BLaER1 treated with 17β-estradiol and CSF1 and Interleukin-3, amounts not matched to agents 10 nM and 100 nM (cell line): ENCODE data around the gene TSEN34.
"Not testable (repeated sequence)": the region's sequence is repeated elsewhere in the genome, so short reads cannot be mapped to it uniquely, and the experiment has no call there.

Experiments used
- H3K27ac ChIP-seq, 11 experiments: shearing (Covaris generic); formaldehyde crosslinking; 2 replicates each; pipeline ENCODE4 v1.8.1; 2022
- H3K27me3 ChIP-seq, 11 experiments: shearing (Covaris generic); formaldehyde crosslinking; 2 replicates each; pipeline ENCODE4 v1.8.1; 2022
- H3K36me3 ChIP-seq, 11 experiments: shearing (Covaris generic); formaldehyde crosslinking; 2 replicates each; pipeline ENCODE4 v1.8.1; 2022
- H3K4me1 ChIP-seq, 10 experiments: shearing (Covaris generic); formaldehyde crosslinking; 2 replicates each; pipeline ENCODE4 v1.8.1; 2022
- H3K4me2 ChIP-seq, 11 experiments: shearing (Covaris generic); formaldehyde crosslinking; 2 replicates each; pipeline ENCODE4 v1.8.1; 2022
- H3K4me3 ChIP-seq, 10 experiments: shearing (Covaris generic); formaldehyde crosslinking; 2 replicates each; pipeline ENCODE4 v1.8.1; 2022
- H3K9ac ChIP-seq, 11 experiments: shearing (Covaris generic); formaldehyde crosslinking; 2 replicates each; pipeline ENCODE4 v1.8.1; 2022
- H3K9me3 ChIP-seq, 11 experiments: shearing (Covaris generic); formaldehyde crosslinking; replicated peaks in 1 of 11; 2 replicates each; pipeline ENCODE4 v1.8.1; 2022
- H4K20me1 ChIP-seq, 11 experiments: shearing (Covaris generic); formaldehyde crosslinking; 2 replicates each; pipeline ENCODE4 v1.8.1; 2022
- Cebpa-rat ChIP-seq, 11 experiments: shearing (Covaris generic); IDR thresholded peaks; 2 replicates each; pipeline ENCODE4 v1.8.1; 2022

The TSEN34 gene

DNA sequence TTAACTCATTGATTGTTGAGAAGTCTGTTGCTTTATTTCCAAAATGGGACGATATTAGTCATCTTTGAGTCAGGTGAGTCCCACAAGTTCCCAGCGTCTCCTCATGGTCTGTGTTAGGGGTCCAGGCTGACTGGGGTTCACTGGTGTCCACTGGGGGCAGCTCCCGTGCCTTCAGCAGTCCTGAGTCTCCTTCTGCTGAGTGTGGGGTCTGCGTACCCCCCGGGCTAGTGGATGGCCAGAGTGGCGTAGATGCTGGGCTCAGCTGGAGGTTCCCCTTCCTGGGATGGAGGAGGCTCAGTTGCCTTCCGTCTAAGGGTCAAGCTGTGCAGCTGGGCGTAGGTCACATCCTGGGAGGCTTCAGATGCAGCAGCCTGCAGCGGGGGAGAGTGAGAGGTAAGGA, 25.8 kb downstream of the TSEN34 start:
- no peak for TF ChIP-seq Cebpa-rat (IDR thresholded peaks at IDR 0.05)
- H3K4me2 ChIP-seq, result 0 out of 22 replicates have a peak overlapping the region, but pooled peaks of 2 of the 11 experiments have one; percentile 11 to 42
- no peak overlapping the region for H3K4me3 ChIP-seq
- peaks cover 0 to 44% (median 8%) of the 10 kb centered on the region in 10 experiments; a peak in 13 of 20 replicates for H3K4me1 ChIP-seq
- peaks cover 43 to 69% (median 58%) of the 10 kb centered on the region in 11 experiments for H3K36me3 ChIP-seq
- peaks cover 0 to 15% (median 0%) of the 10 kb centered on the region in 11 experiments; a peak in 6 of 22 replicates for H3K9me3 ChIP-seq
- peaks cover 0 to 55% (median 22%) of the 10 kb centered on the region in 11 experiments; a peak in 9 of 22 replicates for H4K20me1 ChIP-seq
- H3K27ac ChIP-seq, result no peak overlapping the region
- H3K9ac ChIP-seq, result 0 out of 22 replicates have a peak overlapping the region, but pooled peaks of 1 of the 11 experiments have one; percentile 42
- no peaks in the 10 kb centered on the region for H3K27me3 ChIP-seq

DNA sequence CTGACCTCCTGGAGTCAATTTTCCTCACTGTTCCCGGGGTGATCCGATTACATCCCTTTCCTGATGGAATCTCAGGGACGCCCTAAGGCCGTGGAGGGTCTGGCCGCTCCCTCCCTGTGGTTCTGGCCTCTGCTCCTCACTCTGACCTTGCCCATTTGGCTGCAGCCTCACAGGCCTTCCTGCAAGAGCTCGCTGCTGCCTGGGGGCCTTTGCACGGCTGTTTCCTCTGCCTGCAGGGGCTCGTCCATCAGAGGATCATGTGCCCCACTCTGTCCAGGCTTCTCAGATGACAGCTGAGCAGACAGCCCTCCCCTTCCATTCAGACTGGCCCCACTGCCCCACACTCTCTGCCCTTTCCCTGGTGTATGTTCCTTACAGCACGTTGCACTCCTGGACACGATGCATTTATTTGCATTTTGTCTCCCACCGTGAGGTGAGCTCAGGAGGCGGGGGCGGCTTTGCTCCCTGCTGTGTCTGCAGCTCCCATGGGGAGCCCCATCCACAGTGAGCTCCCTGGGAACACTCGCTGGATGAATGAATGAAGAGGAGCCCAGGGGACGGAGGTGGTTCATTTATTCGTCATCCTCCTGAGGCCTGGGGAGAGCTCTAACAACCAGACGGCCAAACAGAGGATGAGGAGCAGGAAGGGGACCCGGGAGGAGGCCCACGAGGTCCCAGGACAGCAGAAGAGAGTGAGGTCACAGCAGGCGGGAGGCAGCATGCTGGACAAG, 26.6 kb downstream of the TSEN34 start:
- Histone ChIP-seq H3K4me1 (peaks cover 3 to 44% (median 10%) of the 10 kb centered on the region in 10 experiments), H3K9ac (peak overlapping the region in 2 of 11 experiments; percentile 79 to 81; a peak in 3 of 22 replicates), H3K36me3 (peaks cover 40 to 61% (median 50%) of the 10 kb centered on the region in 11 experiments), H3K4me2 (peak overlapping the region in 2 of 11 experiments; percentile 89 to 94; a peak in 4 of 22 replicates), H3K9me3 (peaks cover 0 to 15% (median 0%) of the 10 kb centered on the region in 11 experiments; a peak in 6 of 22 replicates), H4K20me1 (peaks cover 0 to 47% (median 22%) of the 10 kb centered on the region in 11 experiments; a peak in 9 of 22 replicates), H3K4me3 (peak overlapping the region in 2 of 10 experiments; percentile 44 to 51; a peak in 1 of 20 replicates)
- not testable (repeated sequence) for H3K27ac ChIP-seq, H3K27me3 ChIP-seq

DNA sequence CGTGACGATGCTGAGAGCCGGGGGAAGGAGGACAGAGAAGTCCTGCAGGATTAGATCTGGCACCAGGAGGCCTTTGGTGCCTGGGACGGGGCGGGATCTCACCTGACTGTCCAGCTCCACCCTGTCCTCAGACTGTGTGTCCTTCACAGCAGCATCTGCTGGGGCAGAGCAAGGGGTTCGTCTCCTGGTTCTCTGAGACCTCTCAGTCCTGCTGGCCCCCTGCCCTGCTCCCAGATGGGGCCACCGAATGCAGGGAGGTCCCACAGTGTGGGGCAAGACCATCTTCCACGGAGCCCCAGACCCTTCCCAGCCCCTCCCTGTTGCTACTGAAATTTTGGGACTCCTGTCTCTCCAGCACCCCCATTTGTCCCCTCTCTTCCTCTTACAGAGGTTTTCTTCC, 27.2 kb downstream of the TSEN34 start:
- Histone ChIP-seq H3K4me3 (peak overlapping the region in 3 of 10 experiments; percentile 26 to 51 (median 44); a peak in 3 of 20 replicates), H3K9ac (peak overlapping the region in 3 of 11 experiments; percentile 21 to 81 (median 79); a peak in 4 of 22 replicates), H3K27ac (peak overlapping the region in 2 of 11 experiments; percentile 13 to 50; a peak in 2 of 22 replicates), H3K9me3 (peaks cover 0 to 15% (median 0%) of the 10 kb centered on the region in 11 experiments; a peak in 6 of 22 replicates), H3K27me3 (no peaks in the 10 kb centered on the region), H4K20me1 (peaks cover 0 to 44% (median 22%) of the 10 kb centered on the region in 11 experiments; a peak in 9 of 22 replicates), H3K4me2 (peak overlapping the region in 3 of 11 experiments; percentile 61 to 94 (median 89); a peak in 6 of 22 replicates), H3K36me3 (peaks cover 34 to 55% (median 45%) of the 10 kb centered on the region in 11 experiments), H3K4me1 (peaks cover 9 to 47% (median 14%) of the 10 kb centered on the region in 10 experiments)
- TF ChIP-seq Cebpa-rat (IDR thresholded peaks at IDR 0.05), result no peak

DNA sequence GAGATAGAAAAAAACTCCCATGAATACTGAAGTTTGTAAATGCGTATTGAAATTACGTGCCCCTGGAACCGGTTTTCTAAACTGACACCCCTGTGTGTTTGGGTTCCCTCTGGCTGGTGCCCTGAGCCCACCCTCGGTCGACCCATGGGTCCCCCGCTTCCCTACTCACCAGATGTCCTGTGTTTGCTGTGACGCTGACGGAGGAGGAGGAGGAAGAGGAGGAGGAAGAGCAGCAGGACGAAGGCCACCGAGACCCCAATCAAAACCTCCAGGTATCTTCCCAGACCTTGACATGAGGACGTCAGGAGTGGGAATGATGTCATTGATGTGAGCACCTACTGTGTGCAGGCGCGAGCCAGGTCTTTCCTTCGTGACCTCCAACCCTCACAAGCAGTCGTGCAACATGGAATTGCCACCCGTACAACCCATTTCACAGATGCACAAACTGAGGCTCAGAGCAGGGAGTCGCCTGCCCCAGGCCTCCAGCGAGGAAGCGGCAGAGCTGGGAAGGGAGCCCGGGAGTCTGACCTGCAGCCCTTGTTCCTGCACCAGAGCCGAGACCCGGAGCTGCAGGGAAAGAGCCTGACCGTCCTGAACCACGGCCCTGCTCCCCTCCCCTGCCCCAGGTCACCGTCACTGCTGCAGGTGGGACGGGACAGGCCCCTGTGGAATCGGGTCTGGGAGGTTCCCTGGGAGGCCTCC, 28.0 kb downstream of the TSEN34 start:
- Histone ChIP-seq H3K4me1 (peaks cover 13 to 56% (median 22%) of the 10 kb centered on the region in 10 experiments), H4K20me1 (peaks cover 0 to 44% (median 22%) of the 10 kb centered on the region in 11 experiments; a peak in 9 of 22 replicates), H3K4me2 (peak overlapping the region in 3 of 11 experiments; percentile 61 to 94 (median 89); a peak in 6 of 22 replicates), H3K9ac (peak overlapping the region in 4 of 11 experiments; percentile 10 to 81 (median 50); a peak in 5 of 22 replicates), H3K4me3 (peak overlapping the region in 3 of 10 experiments; percentile 26 to 51 (median 44); a peak in 5 of 20 replicates), H3K9me3 (peaks cover 0 to 7% (median 0%) of the 10 kb centered on the region in 11 experiments; a peak in 6 of 22 replicates), H3K36me3 (peaks cover 28 to 49% (median 43%) of the 10 kb centered on the region in 11 experiments), H3K27ac (peak overlapping the region in 2 of 11 experiments; percentile 48 to 60; a peak in 2 of 22 replicates), H3K27me3 (no peaks in the 10 kb centered on the region)
- no peak for TF ChIP-seq Cebpa-rat (IDR thresholded peaks at IDR 0.05)

DNA sequence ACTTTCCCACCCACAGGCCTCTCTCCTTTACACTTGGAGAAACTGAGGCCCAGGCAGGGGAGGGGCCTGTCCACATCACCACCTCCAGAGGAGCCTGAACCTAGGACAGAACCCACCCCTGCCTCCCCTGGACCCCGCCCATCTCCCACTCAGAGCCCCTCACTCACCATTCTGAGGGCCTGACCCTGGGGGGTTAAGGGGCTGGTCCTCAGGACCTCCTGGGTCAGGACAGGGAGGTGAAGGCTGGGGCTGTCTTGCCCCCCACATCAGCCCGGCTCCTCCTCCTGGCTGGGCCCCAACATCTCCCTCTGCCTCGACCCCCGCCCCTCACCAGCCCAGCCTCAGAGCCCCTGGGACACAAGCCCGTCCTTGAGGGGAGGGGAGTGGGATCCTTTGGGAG, 28.6 kb downstream of the TSEN34 start:
- Histone ChIP-seq H3K4me1 (peaks cover 13 to 58% (median 22%) of the 10 kb centered on the region in 10 experiments), H4K20me1 (peaks cover 0 to 44% (median 22%) of the 10 kb centered on the region in 11 experiments; a peak in 9 of 22 replicates), H3K4me2 (peak overlapping the region in 3 of 11 experiments; percentile 61 to 94 (median 89); a peak in 6 of 22 replicates), H3K4me3 (peak overlapping the region in 3 of 10 experiments; percentile 26 to 51 (median 44); a peak in 5 of 20 replicates), H3K36me3 (peaks cover 27 to 49% (median 40%) of the 10 kb centered on the region in 11 experiments), H3K9ac (peak overlapping the region in 3 of 11 experiments; percentile 21 to 81 (median 79); a peak in 5 of 22 replicates), H3K27ac (peak overlapping the region in 2 of 11 experiments; percentile 48 to 60; a peak in 2 of 22 replicates)
- H3K9me3 ChIP-seq, H3K27me3 ChIP-seq: not testable (repeated sequence)

DNA sequence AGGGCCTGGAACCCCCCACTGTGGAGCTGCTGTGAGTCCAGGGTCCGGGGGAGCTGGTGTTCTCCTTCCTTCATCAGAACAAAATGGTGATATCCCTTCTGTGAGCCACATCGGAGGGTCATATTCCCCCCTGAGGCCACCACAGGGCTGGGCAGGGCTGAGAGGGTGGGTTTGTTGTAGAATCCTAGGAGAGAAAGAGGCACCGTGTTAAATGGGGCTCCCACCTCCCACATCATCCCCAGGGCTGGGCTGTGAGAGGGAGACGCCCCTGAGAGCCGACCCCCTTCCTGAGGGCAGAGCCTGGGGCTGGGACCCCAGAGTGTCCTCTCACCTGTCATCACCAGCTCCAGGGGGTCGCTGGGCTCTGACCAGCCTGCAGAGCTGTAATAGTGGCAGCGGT, 30.8 kb downstream of the TSEN34 start:
- Histone ChIP-seq H3K4me2 (peak overlapping the region in 6 of 11 experiments; percentile 81 to 99 (median 95); a peak in 11 of 22 replicates), H4K20me1 (peaks cover 0 to 29% (median 9%) of the 10 kb centered on the region in 11 experiments; a peak in 8 of 22 replicates), H3K4me1 (peaks cover 13 to 57% (median 22%) of the 10 kb centered on the region in 10 experiments), H3K4me3 (peak overlapping the region in 3 of 10 experiments; percentile 58 to 73 (median 66); a peak in 7 of 20 replicates), H3K36me3 (peaks cover 9 to 29% (median 18%) of the 10 kb centered on the region in 11 experiments; a peak in 21 of 22 replicates), H3K9ac (peak overlapping the region in 3 of 11 experiments; percentile 80 to 84 (median 84); a peak in 5 of 22 replicates), H3K27ac (peak overlapping the region in 4 of 11 experiments; percentile 75 to 84 (median 82); a peak in 10 of 22 replicates)
- not testable (repeated sequence) for H3K27me3 ChIP-seq, H3K9me3 ChIP-seq

DNA sequence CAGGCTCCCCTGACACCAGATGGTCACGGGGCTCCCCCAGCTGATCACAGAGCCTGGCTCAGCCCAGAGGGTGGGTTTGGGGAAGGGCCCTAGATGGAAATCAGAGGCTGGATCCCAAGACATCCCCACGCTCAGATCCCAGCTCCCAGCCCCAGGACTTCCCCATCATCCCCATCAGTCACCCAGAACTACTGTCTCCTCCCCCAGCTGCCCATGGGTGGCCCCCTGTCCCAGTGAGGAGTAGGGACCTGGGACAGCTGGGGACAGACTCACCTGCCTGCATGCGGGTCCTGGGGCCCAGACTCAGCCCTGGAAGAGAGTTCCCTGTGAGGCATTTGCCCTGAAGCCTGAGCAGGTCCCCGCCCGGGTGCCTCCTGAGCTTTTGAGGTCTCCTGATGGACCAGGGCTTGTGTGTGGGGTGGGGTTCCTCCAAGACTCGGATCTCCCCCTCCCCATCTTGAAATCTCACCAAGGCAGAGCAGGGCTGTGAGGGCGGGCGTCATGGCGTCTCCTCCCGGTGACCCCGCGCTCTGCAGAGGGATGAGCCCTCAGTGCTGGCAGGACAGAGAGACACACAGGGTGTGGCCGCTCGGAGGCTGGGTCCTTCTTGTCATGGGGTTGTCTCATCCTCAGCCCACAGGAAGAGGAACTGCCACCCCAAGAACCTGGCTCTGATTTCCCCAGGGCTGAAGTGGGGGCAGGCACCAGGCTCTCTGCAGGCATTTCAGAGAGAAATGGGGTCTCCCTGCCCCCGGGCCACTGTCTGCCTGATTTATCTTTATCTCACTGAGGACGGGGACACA, 31.6 kb downstream of the TSEN34 start, which contains the start of gene LILRB3:
LILRB3 (minus strand) TSS at position 534 of the 803 bp plus-strand sequence; CDS start at position 503, 31 bp downstream.
- H3K27me3 ChIP-seq, H3K9me3 ChIP-seq: not testable (repeated sequence)
- H3K36me3 ChIP-seq, result peaks cover 8 to 21% (median 15%) of the 10 kb centered on the region in 11 experiments; a peak in 20 of 22 replicates
- peak within 1 kb of the TSS in 10 of 11 experiments; percentile 20 to 84 (median 56); a peak in 16 of 22 replicates for H3K9ac ChIP-seq
- H3K4me1 ChIP-seq, result peaks cover 13 to 56% (median 22%) of the 10 kb centered on the region in 10 experiments
- peaks cover 0 to 21% (median 7%) of the 10 kb centered on the region in 11 experiments; a peak in 8 of 22 replicates for H4K20me1 ChIP-seq
- peak within 1 kb of the TSS in 5 of 10 experiments; percentile 54 to 73 (median 66); a peak in 11 of 20 replicates for H3K4me3 ChIP-seq
- H3K4me2 ChIP-seq, result peak within 1 kb of the TSS; percentile 42 to 99 (median 81)
- peak within 1 kb of the TSS in 9 of 11 experiments; percentile 12 to 84 (median 72); a peak in 15 of 22 replicates for H3K27ac ChIP-seq

DNA sequence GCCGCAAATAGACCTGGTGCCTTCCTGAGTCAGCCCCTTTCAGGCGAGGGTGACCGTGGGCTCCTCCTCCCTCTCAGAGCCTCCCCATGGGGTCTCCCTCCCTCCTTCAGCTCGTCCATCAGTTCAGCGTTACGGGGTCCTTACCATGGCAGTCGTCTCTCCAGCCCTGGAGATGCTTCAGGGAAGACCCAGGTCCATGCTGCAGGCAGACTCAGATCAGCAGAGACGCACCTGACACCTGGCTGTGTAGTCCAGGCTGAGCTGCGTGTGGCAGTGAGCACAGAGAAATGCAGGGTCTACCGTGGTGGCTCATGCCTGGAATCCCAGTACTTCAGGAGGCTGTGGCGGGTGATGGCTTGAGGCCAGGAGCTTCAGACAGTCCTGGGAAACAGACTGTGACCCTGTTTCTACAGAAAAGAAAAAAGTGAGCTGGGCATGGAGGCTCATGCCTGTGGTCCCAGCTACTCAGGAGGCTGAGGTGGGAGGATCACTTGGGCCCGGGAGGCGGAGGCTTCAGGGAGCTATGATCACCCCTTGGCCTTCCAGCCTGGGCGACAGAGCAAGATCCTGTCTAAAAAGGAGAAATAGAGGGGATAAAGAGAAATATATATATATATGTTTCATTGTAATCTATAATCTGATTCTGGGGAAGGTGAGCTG, 32.3 kb downstream of the TSEN34 start:
- H3K4me1 ChIP-seq, result peaks cover 13 to 50% (median 22%) of the 10 kb centered on the region in 10 experiments
- H3K27ac ChIP-seq, result peak overlapping the region in 9 of 11 experiments; percentile 9 to 84 (median 72); a peak in 14 of 22 replicates
- peaks cover 8 to 14% (median 12%) of the 10 kb centered on the region in 11 experiments; a peak in 20 of 22 replicates for H3K36me3 ChIP-seq
- H4K20me1 ChIP-seq, result peaks cover 0 to 14% (median 5%) of the 10 kb centered on the region in 11 experiments; a peak in 8 of 22 replicates
- peak overlapping the region in 5 of 10 experiments; percentile 5 to 73 (median 66); a peak in 9 of 20 replicates for H3K4me3 ChIP-seq
- H3K27me3 ChIP-seq, H3K9me3 ChIP-seq: not testable (repeated sequence)
- peak overlapping the region; percentile 42 to 99 (median 81) for H3K4me2 ChIP-seq
- H3K9ac ChIP-seq, result peak overlapping the region in 10 of 11 experiments; percentile 20 to 84 (median 56); a peak in 13 of 22 replicates

DNA sequence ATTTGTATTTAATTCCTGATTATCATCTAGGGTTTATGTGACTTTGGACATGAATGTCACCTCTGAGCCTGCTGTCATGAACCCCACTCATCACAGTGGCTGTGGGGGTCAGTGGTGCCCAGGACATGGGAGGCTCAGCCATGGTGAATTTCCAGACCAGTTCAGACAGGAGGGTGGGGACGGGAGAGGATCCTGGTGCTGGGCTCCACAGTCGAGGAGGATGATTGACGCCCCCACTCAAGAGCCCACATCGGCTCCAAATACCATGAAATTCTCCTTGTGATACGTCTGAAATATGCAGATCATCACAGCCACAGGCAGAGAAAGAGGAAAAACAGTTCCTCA, 32.8 kb downstream of the TSEN34 start:
- Histone ChIP-seq H3K9me3 (peaks cover 0 to 12% (median 7%) of the 10 kb centered on the region in 11 experiments; a peak in 11 of 22 replicates), H3K9ac (peak overlapping the region in 2 of 11 experiments; percentile 77 to 84; a peak in 3 of 22 replicates), H3K4me2 (peak overlapping the region in 10 of 11 experiments; percentile 65 to 99 (median 82); a peak in 18 of 22 replicates), H3K4me1 (peaks cover 13 to 45% (median 22%) of the 10 kb centered on the region in 10 experiments), H3K27ac (peak overlapping the region in 6 of 11 experiments; percentile 12 to 84 (median 76); a peak in 10 of 22 replicates)
- H4K20me1 ChIP-seq, H3K27me3 ChIP-seq, H3K4me3 ChIP-seq, H3K36me3 ChIP-seq: not testable (repeated sequence)

DNA sequence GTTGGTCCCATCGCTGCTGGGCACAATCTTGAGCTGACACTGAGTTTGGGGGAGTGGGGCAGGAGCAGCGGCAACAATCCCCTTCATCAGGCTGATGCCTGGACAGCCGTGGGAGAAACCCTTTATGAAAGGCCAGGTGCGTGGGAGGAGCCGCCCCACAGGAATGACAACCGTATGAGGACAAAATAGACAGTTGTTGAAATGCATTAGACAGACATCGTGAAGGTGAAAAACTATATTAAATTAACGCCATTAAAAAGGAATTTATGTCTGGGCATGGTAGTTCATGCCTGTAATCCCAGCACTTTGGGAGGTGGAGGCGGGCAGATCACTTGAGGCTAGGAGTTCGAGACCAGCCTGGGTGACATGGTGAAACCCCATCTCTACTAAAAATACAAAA, 33.5 kb downstream of the TSEN34 start:
- H3K4me2 ChIP-seq, result peak overlapping the region in 3 of 11 experiments; percentile 26 to 38 (median 29); a peak in 2 of 22 replicates
- H3K36me3 ChIP-seq, H3K27me3 ChIP-seq, H3K27ac ChIP-seq, H4K20me1 ChIP-seq, H3K9ac ChIP-seq, H3K4me3 ChIP-seq: not testable (repeated sequence)
- H3K4me1 ChIP-seq, result peaks cover 13 to 38% (median 22%) of the 10 kb centered on the region in 10 experiments
- H3K9me3 ChIP-seq, result peaks cover 0 to 17% (median 8%) of the 10 kb centered on the region in 11 experiments; a peak in 11 of 22 replicates
